ENCODE measurements around the gene TIMM23. TPM values are rescaled to one million over a fixed set of nuclear protein-coding genes. Genes with fewer than 3 reads are reported as not detected.

The TIMM23 gene
- total and polyA plus RNA-seq, 2 donors (not counting 1 experiment from before 2014, with no cell fraction given): 55.0 to 130 TPM

DNA sequence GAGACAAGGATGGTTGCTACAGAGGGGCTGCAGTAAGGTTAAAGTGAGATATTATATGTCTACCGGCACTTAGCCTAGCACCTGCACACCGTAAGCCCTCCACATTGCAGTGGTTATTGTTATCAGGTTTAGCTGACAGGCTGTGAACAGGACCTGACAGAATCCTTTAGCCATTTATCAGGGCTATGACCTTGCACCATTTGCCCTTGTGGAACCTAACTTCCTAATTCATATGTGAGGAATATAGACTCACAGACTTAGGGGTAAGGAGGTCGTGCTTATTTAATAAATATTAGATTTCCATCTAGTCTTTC, 48.0 kb downstream of the TIMM23 start:
- no peaks in the 10 kb centered on the region for H3K9me3 ChIP-seq (ENCODE audit: control insufficient read depth, insufficient read depth, low read depth, low read length)
- H3K9ac ChIP-seq (ENCODE audit: insufficient read depth, low read length): no peak overlapping the region
- H2AFZ ChIP-seq (ENCODE audit: low read length): no peak overlapping the region
- peak overlapping the region; percentile 37 for H3K27ac ChIP-seq (ENCODE audit: insufficient read depth, low read length)
- no peak for DNase-seq (ENCODE audit: low read depth in 2 of 2)
- no peak overlapping the region for H3K4me3 ChIP-seq (replicated peaks in 1 of 4; ENCODE audit: control extremely low read depth in 1 of 4, insufficient read depth in 1 of 4, low read depth in 3 of 4, low read length in 4 of 4)
- peaks cover 12% of the 10 kb centered on the region for H3K4me1 ChIP-seq (ENCODE audit: control insufficient read depth, extremely low read depth, insufficient read depth, low read length)
- no peaks in the 10 kb centered on the region for H4K20me1 ChIP-seq (ENCODE audit: control insufficient read depth, extremely low read depth, insufficient read depth, low read length)
- H3K36me3 ChIP-seq (ENCODE audit: control insufficient read depth, insufficient read depth, low read length): peaks cover 2% of the 10 kb centered on the region
- no peaks in the 10 kb centered on the region for H3K27me3 ChIP-seq (ENCODE audit: control insufficient read depth, insufficient read depth, low read length)
- no peak overlapping the region for H3K4me2 ChIP-seq (ENCODE audit: extremely low read depth, insufficient read depth, low read length)
- peaks cover 85% of the 10 kb centered on the region for H3K79me2 ChIP-seq (ENCODE audit: control insufficient read depth, insufficient read depth, low read length)
- no peak for TF ChIP-seq EZH2 (IDR thresholded peaks at IDR 0.05; ENCODE audit: low read length, missing control alignments)

DNA sequence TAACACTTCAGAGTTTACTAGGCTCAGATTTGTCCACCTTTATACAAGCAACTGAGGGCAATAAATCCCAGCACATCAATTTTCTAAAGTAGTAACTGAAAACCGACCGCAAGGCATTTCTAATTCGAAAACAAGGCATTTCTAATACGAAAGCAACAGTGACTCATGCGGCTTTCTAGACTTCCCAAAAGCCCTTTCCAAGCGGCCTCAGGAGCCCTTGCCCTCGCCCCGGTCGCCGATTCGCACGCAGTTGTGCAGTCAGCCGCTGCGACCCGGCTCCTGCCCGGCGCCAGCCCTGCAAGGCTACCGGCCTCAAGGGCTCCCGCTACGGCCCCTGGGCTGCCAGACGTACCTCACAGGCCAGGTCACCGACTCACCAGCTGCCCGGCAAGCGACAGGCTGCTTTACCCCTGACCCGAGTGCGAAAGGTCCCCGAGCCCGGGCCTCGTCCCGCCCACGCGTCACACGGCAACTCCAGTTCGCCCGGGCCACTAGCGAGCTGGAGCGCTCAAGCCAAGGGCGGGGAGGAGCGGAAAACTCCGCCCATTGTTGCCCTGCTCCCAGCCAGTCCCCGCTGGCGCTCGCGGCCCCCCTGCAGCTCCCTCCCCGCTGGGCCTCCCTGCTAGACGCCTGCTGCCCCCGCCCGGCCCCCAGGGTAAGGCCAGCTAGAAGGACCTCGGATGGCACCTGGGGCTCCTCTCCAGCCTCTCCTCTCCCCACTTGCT, 50.9 kb downstream of the TIMM23 start:
- Histone ChIP-seq H3K27me3 (ENCODE audit: control insufficient read depth, insufficient read depth, low read length) (no peaks in the 10 kb centered on the region), H3K4me3 (replicated peaks in 1 of 4; ENCODE audit: control extremely low read depth in 1 of 4, insufficient read depth in 1 of 4, low read depth in 3 of 4, low read length in 4 of 4) (peak overlapping the region; percentile 63 to 72 (median 66)), H3K4me2 (ENCODE audit: extremely low read depth, insufficient read depth, low read length) (peak overlapping the region; percentile 83), H2AFZ (ENCODE audit: low read length) (peak overlapping the region; percentile 66), H3K9ac (ENCODE audit: insufficient read depth, low read length) (peak overlapping the region; percentile 85), H4K20me1 (ENCODE audit: control insufficient read depth, extremely low read depth, insufficient read depth, low read length) (no peaks in the 10 kb centered on the region), H3K27ac (ENCODE audit: insufficient read depth, low read length) (peak overlapping the region; percentile 94), H3K4me1 (ENCODE audit: control insufficient read depth, extremely low read depth, insufficient read depth, low read length) (peaks cover 14% of the 10 kb centered on the region), H3K9me3 (ENCODE audit: control insufficient read depth, insufficient read depth, low read depth, low read length) (no peaks in the 10 kb centered on the region), H3K79me2 (ENCODE audit: control insufficient read depth, insufficient read depth, low read length) (peaks cover 86% of the 10 kb centered on the region), H3K36me3 (ENCODE audit: control insufficient read depth, insufficient read depth, low read length) (no peaks in the 10 kb centered on the region)
- DNase-seq (ENCODE audit: low read depth in 2 of 2): peak; percentile 91 to 94
- TF ChIP-seq, protein P1, sequence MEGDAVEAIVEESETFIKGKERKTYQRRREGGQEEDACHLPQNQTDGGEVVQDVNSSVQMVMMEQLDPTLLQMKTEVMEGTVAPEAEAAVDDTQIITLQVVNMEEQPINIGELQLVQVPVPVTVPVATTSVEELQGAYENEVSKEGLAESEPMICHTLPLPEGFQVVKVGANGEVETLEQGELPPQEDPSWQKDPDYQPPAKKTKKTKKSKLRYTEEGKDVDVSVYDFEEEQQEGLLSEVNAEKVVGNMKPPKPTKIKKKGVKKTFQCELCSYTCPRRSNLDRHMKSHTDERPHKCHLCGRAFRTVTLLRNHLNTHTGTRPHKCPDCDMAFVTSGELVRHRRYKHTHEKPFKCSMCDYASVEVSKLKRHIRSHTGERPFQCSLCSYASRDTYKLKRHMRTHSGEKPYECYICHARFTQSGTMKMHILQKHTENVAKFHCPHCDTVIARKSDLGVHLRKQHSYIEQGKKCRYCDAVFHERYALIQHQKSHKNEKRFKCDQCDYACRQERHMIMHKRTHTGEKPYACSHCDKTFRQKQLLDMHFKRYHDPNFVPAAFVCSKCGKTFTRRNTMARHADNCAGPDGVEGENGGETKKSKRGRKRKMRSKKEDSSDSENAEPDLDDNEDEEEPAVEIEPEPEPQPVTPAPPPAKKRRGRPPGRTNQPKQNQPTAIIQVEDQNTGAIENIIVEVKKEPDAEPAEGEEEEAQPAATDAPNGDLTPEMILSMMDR (conservative IDR thresholded peaks at IDR 0.05 in 1 of 2, IDR thresholded peaks at IDR 0.05 in 1 of 2; ENCODE audit: low read depth in 1 of 2, low read length in 2 of 2): peak in 1 of 2 donors; percentile 23
- no peak for TF ChIP-seq EZH2 (IDR thresholded peaks at IDR 0.05; ENCODE audit: low read length, missing control alignments)

DNA sequence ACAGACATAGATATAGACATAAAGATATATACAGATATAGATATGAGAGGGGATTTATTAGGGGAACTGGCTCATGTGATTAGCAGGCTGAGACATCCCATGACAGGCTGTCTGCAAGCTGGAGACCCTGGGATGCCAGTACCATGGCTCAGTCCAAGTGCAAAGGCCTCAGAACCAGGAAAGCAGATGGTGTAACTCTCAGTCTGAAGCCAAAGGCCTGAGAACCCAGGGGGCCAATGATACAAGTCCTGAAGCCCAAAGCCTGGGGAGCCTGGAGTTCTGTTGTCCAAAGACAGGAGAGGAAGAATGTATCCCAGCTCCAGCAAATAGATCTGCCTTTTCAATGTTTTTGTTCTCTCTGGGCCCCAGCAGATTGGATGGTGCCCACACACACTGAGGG, 52.7 kb downstream of the TIMM23 start:
- Histone ChIP-seq H3K27ac (ENCODE audit: insufficient read depth, low read length) (peak overlapping the region; percentile 46), H2AFZ (ENCODE audit: low read length) (no peak overlapping the region), H3K79me2 (ENCODE audit: control insufficient read depth, insufficient read depth, low read length) (peaks cover 86% of the 10 kb centered on the region), H3K4me2 (ENCODE audit: extremely low read depth, insufficient read depth, low read length) (no peak overlapping the region), H3K9ac (ENCODE audit: insufficient read depth, low read length) (no peak overlapping the region), H3K9me3 (ENCODE audit: control insufficient read depth, insufficient read depth, low read depth, low read length) (no peaks in the 10 kb centered on the region), H3K27me3 (ENCODE audit: control insufficient read depth, insufficient read depth, low read length) (no peaks in the 10 kb centered on the region), H3K36me3 (ENCODE audit: control insufficient read depth, insufficient read depth, low read length) (no peaks in the 10 kb centered on the region), H4K20me1 (ENCODE audit: control insufficient read depth, extremely low read depth, insufficient read depth, low read length) (peaks cover 5% of the 10 kb centered on the region), H3K4me3 (replicated peaks in 1 of 4; ENCODE audit: control extremely low read depth in 1 of 4, insufficient read depth in 1 of 4, low read depth in 3 of 4, low read length in 4 of 4) (no peak overlapping the region), H3K4me1 (ENCODE audit: control insufficient read depth, extremely low read depth, insufficient read depth, low read length) (peaks cover 9% of the 10 kb centered on the region)
- TF ChIP-seq, protein P1 (conservative IDR thresholded peaks at IDR 0.05 in 1 of 2, IDR thresholded peaks at IDR 0.05 in 1 of 2; ENCODE audit: low read depth in 1 of 2, low read length in 2 of 2): no peak
- no peak for TF ChIP-seq EZH2 (IDR thresholded peaks at IDR 0.05; ENCODE audit: low read length, missing control alignments)
- DNase-seq (ENCODE audit: low read depth in 2 of 2): no peak

All from fibroblast of lung (primary cell).